ENCODE measurements around the gene BTRC.

Gene BTRC

DNA sequence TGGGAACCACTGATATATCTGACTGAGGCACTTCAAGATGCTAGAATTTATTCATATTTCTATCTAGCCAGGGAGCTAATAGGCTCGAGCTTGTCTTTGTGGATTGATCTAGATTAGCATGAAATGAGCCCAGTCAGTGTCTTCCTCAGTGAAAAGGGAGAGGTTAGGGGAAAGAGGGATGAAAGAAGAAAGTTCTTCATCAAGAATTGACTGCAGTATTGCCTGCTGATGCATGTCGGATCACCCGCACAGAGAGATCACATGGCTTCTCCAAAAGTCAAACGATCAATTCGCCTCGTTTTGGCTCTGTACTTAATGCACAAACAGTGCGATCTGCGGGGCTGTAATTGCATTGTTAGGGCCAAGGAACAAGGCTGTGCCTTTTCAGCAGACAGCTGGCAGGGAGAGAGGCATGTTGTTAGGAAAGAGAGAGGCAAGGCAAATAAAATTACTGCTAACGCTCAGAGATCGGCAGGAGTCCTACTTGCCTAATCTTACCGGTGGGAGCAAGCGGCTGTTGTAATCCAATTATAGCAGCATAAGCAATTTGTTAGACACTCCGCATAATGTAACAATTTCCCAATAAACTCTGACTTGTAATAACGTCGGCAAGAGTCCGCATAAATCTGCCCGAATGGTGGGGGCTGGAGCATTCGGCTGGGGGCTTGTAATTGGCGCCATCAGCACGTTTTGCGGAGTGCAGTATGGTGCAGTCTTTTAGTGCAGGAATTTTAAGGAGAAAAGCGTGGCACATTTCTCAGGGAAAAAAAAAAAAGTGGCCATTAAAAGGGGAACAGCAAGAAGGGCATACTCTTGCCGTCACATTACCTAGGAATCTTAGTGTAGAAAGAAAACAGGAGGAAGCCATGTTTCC is 132.0 kb downstream of the BTRC start:
- no peak for DNase-seq

DNA sequence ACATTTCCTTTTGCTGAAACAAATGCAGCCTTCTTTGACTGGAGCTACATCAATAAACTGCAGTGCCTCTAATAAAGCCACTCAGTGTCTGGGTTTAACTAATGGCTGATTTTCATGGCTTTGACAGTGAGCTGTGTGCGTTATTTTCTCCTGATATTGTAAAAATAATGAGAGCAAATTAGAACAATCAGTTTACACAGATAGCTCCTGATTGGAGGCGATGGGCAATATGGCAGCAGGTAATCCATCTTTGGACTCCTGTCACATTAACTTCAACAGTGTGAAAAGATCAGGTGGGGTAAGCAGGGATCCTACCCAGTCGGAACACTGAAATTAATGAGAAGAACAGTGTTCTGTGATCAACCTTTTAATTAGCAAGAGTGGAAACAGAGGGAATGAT is 133.4 kb downstream of the BTRC start:
- DNase-seq: no peak

DNA sequence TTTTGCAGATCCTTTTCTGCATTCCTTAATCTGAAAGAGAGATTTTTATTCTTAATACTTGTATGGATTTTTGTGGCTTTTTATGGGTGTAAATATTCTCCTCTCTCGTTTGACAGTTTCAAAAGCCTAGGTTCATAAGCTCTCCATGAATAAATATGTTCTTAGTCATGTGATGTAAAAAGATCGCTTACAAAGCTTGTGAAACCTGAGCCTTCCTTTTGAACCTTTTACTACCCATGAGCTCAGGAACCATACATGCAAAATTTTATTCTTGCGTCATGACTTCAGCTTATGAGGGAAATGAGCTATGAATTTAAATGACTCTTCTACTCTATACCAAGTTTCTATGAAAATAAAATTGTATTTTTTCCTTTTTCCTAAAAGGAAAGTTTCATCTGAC is 135.4 kb downstream of the BTRC start:
- DNase-seq: no peak

DNA sequence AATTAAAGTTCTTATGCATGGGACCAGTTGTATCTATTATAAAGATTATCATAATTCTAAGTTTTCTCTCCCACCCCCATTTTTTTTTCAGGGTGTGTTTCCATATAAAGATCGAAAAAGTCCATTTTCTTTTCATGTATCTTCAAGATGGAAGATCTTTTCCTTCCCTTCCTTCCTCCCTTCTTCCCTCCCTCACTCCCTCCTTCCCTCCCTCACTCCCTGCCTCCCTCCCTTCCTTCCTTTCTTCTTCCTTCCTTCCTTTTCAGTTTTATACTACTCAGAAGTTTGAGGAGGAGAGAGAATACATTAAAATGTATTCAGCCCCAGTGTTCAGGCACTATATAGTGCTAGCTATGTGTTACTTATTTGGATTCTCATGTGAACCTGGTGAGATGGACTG is 136.1 kb downstream of the BTRC start:
- DNase-seq: no peak

DNA sequence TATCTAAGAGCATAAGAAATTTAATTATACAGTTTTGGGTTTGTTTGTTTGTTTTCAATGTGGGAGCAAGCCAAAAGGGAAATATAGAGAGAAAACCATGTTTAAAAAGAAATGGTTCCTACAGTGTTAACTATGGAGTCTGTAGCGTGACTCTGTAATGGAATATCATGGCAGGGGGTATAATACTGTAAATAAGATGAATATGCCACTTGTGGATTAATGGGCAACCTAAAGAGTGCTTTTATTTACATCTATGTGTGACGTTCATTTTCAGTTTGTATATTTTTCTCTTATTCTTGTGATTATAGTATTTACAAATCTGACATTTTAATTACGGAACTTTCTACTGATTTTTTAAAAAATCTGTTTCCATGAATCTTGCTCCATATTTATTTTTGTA is 138.2 kb downstream of the BTRC start:
- DNase-seq: no peak

DNA sequence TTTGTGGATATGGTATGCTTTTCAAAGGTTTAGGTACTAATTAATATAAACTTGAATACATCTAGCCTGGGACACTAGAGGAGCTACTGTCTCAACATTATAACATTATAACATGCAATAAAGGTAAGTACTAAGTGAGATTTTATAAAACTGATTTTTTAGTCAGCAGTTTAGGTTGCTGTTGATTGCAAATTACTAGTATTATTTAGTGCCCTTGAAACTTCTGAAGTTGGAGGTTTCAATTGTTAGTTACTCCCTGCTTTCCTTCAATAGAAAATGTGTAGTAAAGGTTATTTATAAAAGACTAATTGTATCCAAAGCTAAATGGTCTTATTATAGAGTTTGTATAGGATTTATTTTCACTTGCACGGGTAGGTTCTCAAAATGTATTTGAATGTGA is 138.8 kb downstream of the BTRC start:
- no peak for DNase-seq

DNA sequence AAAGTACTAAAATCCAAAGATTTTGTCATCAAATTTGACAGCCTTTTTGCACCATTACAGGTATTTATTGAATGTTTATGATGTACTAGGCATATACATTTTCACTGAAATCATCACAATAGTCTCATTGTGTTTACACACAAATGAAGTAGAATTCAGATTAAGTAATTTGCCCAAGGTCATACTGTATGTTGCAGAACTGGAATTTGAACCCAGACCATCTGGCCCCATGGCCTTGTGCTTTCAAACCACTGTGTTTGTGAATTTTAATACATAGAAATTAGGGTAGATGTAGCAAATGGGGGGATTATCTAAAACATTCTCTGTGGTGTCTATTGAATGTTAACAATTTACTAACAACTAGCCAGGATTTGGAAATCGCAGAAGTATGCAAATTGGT is 139.3 kb downstream of the BTRC start:
- DNase-seq: no peak

DNA sequence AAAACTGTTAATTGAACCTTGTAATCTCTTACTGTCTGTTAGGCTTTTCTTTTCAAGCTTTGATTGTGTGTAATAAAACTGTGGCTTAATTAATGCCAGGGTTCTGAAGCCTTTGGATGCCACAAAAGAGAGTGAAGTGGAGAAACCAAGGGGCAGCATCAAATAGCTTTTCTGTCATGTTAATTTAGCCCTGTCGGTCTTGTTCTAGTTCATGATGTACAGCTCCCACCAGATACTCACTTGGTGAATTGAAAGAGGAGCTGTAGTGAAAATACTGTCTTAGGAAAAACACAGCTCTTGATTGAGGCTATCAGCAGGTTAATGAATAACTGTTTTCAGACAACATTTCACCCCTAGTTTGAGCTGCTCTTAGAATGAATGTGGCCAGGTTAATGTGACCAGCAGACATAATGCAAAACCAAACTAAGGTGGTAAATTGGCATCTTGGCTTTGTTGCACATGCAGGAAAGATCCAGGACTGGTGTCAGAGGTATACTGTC is 139.9 kb downstream of the BTRC start:
- DNase-seq: no peak

DNA sequence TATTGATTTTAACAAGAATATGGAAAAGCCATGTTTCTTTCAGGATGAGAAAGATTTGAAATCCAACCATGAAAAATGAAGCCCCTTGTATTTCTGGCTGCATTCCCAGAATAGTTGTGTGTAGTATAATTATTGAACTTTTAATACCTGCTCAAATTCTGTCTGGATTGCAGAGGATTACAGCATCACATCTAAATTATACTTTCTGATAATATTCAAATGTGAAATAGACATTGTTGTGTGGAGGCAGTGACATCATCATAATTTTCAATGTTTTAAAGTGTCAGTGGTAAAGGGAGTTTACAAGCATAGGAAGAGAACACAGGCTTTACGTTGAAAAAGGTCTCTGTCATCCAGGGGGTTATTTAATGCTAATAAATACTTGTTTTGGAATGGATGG is 140.7 kb downstream of the BTRC start:
- no peak for DNase-seq

DNA sequence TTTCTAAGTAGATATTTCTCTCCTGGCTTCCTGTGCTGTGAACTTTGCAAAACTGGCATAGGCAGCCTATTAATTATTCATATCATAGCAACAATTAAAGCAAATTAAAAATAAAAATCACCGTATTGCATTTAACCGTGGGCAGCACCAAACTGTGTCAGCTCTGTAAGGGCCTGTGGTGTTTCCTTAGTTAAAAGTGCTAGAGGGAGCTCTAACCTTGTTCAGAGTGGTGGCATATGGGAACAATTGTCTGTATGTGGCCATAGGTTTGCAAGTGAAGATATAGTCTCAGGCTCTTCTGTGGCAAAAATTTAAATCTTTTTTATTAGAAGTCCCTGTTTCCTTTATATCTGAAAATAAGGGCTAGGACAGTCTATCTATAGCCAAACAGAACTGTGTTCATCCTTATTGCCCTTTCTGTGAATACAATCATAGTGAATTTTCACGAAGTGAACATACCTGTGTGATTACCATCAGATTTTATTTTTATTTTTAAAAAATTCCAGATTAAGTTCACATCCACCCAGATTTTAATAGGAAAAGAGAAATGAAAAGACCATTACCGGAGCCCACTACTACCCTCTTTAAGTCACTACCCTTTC is 141.5 kb downstream of the BTRC start:
- no peak for DNase-seq

DNA sequence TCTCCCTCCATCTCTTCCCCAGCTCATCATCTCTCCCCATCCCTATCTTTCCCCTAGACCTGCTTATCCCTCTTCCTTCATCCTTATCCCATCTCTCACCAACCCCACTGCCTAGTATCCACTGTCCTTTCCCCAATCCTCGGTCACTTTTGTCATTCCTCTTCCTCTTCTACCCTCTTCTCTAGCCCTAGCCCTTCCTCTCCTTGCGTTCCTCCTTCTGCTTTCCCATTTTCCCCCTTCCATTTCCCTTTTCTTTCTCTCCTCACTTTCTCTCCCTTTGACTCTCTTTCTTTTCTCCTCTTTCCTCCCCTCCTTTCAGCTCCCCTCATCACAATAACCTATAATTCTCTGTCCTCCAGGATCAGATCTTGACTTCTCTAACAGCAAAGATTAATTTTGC is 150.5 kb downstream of the BTRC start:
- no peak for DNase-seq

DNA sequence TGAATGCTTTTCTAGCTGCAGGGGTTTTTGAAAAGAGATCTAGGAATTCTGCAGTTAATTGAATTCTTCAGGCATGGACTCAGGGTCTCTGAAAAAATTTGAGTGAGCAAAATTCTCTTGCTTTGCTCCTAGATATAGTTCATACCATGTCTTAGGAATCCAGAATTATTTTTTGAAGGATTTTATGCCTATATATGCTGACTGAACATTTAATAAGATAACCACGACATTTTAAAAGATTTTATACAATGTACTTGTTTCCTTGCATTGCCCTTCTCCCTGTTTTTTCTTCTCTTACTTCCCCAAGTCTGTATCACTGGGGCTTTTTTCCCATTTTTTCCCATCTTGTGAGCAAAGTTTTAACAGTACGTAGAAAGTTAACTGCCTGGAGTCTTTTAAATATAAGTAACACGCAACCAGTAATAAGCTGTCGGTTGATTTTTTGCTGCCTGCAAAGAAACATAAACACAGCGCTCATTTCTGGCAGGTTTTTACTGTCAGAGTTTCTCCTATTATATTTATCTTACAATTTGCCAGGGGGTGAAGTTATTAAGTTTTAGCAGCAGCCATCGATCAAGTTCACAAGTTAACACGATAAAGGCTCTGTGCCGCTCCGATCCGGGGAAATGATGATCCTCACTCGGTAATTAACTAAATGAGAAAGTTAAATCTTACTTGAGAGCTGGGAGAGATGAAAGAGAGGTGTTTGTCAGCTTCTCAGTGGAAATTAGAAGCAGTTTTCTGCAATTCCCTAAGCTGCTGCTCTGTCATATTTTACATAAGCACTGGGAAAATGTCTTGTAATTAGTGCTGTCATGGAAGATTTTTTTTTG is 153.1 kb downstream of the BTRC start:
- DNase-seq: no peak

DNA sequence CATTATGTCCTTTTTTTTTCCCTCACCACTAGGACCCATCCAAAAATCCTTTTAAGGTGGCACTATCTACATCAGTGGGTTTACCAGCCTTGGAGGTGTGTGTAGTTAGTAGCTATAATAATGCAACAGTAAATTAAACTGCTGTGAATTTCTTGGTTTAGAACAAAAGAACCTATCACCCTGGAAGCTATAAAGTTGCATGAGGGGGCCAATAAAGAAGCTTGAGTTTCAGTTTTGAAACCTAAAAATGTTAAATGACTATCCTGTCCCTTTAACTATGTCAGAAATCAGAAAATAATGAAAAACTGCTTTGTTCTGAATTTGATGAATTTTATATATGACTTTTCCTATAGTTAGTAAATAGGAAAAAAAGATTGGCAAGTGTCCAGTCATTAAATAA is 153.9 kb downstream of the BTRC start:
- no peak for DNase-seq

DNA sequence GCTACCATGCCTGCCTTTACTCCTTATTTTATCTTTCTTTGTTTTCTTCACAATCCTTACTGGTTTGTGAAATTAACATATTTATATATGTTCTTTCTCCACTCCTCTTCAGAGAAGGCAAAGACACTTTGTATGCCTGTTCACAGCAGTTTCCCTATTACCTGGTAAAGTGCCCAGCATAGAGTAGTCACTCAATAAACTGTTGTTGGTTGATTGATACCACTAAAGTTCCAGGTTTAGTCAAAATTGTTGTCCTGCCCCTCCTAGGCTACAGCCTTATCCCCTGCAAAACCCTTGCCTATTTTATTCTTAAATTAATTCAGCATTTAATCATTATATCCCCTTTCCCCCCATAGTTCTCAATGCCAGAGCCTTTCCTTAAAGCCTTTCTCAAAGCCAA is 158.0 kb downstream of the BTRC start:
- no peak for DNase-seq

DNA sequence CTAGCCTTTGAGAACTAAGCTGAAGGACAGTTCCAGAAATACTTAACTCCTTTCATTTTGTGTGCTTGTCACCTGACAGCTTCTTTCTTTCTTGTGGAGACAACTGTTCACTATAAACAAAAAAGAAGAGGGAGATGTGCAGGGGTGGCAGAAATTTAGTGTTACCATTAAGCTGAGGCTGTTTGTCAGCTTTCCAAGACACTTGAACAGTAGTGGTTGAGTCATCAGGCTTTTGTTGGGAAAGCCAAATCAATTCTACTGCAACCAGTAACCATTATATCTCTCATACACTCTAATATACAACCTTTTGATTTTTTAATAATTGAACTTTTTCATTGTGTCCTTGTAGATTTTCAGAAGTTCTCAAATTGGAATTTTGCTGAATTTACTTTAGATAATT is 158.8 kb downstream of the BTRC start:
- DNase-seq: no peak

DNA sequence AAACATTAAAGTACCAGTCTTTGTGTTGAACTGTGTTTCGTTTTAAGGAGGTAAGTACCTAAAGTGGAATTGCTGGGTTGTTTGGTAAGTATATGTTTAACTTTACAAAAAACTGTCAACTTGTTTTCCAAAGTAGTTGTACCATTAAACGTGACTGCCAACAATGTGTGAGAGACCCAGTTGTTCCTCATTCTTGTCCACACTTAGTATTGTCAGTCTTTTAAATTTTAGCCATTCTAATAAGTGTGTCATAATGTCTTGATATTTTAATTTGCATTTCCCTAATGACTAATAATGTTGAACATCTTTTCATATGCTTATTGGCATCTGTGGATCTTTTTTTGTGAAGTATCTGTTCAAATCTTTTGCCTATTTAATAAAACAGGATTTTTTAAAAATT is 159.8 kb downstream of the BTRC start:
- DNase-seq: no peak

DNA sequence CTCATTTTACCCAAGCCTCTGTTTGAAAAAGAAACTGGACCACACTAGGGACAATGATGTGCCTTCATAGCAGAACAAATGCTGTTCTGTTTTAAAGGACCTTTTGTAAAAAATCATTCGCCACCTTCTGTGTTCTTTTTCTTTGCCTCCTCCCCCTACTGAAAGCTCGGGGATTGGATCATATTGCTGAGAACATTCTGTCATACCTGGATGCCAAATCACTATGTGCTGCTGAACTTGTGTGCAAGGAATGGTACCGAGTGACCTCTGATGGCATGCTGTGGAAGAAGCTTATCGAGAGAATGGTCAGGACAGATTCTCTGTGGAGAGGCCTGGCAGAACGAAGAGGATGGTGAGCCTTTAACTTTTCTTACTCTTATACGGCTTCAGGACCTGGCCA is 171.9 kb downstream of the BTRC start:
- DNase-seq: no peak

DNA sequence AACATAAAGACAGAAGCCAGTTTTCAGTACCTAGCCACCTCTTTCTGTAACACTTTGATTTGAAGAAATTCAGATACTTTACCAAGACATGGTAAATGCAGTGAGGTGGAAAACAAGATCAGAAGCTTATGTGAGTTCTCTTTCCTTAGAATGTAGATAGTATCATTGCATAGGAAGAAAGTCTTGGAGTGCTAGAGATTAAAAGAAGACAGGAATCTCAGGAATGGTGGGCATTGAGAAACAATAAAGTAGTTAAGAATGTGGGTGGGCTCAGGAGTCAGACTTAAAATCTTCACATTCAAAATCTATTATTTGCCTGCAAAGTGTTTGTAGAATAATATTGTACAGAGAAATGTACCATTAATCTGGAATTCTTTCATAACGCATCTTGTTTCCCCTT is 175.2 kb downstream of the BTRC start:
- DNase-seq: no peak

DNA sequence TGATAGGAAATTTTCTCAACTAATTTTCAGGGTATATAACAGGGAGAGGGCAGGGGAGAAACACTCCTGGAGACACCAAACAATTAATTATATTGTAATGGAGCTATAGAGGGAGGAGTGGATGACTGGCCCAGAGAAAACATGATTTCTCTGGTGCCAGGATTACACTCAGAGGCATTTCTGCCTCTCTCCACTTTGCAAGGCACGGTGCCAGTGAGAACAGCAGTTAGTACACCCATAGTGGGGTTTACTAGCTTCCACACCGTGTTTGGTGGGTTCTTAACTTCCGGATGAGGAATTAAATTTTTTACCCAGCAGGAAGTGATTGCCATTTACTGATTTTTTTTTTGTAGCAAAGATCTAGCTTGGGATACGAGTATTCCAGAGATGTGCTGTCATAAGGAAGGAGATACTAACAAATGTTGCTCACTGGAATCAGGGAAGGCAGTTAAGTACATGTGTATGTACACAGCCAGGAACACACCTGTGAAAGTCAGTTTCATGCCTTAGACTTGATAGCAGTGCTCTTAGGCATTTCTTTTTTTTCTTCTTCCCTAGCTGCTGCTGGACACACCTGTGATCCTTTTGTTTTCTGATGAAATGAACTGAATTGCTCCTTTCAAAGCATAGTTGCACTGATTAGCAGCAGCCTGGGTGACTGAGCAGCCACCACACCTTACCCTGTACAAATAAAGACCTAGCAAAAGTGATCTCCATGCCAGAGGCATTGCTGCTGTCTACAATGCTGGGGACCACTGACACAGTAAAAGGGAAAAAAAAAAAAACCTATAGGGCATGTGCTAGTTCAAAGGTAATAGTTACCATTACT is 176.0 kb downstream of the BTRC start:
- DNase-seq: no peak

DNA sequence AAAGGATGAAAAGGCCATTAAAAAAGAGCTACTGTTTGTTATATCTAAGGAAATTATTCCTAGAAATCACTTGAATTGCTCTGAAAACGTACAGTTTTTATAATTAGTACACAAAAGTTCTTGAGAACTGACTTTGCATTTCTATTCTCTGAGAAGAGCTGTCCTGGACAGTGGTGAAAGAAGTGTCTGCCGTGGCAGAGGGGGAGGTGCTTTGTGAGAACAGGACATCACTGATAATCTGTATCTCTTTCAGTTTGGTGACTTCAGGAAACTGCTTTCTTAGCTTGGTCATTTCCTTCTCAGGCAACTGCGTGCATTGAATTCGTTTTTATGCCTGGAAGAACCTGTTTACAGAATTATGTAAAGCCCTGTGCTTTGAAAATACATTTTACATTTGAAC is 182.0 kb downstream of the BTRC start:
- no peak for DNase-seq

DNA sequence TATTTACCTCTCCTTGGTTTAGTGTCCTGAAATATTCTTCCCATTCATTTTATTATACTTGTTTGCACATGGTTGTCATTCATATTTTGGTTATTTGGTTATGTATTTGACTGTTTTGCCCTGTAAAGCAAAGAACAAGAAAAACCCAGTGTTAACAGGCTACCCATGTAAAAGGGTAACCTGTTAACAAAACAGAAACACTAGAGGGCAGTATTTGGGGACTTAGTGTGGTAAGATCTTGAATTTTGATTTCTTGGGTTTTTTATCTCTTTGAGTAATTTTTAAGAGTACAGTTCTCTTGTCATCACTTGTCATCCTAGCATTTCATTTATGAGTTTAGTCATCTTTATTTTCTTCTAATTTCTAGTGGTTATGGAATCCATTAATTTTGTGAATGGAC is 182.8 kb downstream of the BTRC start:
- no peak for DNase-seq

DNA sequence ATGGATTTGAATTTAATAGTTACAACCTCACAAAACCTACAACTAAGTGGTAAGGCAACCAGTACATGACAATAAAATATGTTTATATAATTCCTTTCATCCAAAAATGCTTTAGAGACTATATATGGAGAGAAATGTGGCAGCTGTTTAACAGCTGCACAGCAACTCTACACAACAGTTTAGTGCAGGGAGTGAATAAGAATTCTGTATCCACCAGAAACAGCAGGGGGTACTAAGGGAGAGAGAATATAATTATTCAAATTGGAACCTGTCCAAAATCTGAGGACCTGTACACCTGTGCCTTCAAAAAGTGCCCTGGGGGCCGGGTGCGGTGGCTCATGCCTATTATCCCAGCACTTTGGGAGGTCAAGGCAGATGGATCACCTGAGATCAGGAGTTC is 184.5 kb downstream of the BTRC start:
- no peak for DNase-seq

DNA sequence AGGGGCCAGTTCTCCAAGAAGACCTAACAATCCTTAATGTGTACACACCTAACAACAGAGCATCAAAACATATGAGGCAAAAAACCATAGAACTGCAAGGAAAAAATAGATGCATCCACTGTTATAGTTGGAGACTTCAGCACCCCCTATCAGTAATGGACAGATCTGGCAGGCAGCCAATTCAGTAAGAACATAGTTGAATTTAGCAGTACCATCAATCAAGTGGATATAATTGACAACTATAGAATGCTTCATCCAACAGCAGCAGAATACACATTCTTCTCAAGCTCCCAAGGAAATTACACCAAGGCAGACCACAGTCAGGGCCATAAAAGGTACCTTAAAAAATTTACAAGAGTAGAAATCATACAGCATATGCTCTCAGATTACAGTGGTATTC is 191.9 kb downstream of the BTRC start:
- no peak for DNase-seq

Data from stimulated activated CD4-positive, alpha-beta T cell treated with anti-CD3 and anti-CD28 coated beads, Interleukin-2, amount 100 ng/mL, for 48 hours (primary cell).